Measurements from ENCODE around the gene ZNF652.

DNA sequence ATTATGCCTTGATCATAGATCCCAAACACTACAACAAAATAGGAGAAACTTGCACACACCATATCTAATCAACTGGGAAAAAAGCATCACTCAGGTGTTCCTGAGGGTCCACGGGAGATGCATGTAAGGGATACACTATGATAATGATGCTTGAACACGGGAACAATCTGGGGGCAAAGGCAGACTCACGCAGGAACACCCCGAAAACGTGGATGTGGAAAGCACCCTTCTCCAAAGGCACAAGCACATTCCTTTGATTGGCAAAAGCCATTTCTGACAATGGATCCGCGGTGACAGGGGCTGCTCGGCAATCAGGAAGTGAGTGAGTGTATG, 1.3 kb downstream of the ZNF652 start:
- TF ChIP-seq, protein P1, sequence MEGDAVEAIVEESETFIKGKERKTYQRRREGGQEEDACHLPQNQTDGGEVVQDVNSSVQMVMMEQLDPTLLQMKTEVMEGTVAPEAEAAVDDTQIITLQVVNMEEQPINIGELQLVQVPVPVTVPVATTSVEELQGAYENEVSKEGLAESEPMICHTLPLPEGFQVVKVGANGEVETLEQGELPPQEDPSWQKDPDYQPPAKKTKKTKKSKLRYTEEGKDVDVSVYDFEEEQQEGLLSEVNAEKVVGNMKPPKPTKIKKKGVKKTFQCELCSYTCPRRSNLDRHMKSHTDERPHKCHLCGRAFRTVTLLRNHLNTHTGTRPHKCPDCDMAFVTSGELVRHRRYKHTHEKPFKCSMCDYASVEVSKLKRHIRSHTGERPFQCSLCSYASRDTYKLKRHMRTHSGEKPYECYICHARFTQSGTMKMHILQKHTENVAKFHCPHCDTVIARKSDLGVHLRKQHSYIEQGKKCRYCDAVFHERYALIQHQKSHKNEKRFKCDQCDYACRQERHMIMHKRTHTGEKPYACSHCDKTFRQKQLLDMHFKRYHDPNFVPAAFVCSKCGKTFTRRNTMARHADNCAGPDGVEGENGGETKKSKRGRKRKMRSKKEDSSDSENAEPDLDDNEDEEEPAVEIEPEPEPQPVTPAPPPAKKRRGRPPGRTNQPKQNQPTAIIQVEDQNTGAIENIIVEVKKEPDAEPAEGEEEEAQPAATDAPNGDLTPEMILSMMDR (IDR thresholded peaks at IDR 0.05), result no peak
- TF ChIP-seq POLR2A (IDR thresholded peaks at IDR 0.05), result no peak
